Nephron (organoid): ENCODE measurements around the gene TBL1XR1.
A peak's percentile ranks its signal among the peaks of the same experiment; 100 is the strongest.

Experiments
- H3K27ac Mint-ChIP-seq, 3 experiments: 2 replicates each; pipeline ENCODE4 v1.8.0; 2020; ENCODE audit warnings: mixed read lengths in 3 of 3, mild to moderate bottlenecking in 2 of 3, moderate library complexity in 1 of 3
- H3K27me3 Mint-ChIP-seq: 2 replicates; pipeline ENCODE4 v1.8.0; 2021; ENCODE audit warnings: low read depth, mild to moderate bottlenecking, moderate library complexity, mixed read lengths
- H3K36me3 Mint-ChIP-seq: 2 replicates; pipeline ENCODE4 v1.8.0; 2020; ENCODE audit warnings: low read depth, mixed read lengths
- H3K4me1 Mint-ChIP-seq: 2 replicates; pipeline ENCODE4 v1.8.0; 2020; ENCODE audit warnings: mixed read lengths
- H3K4me3 Mint-ChIP-seq, 3 experiments: 2 replicates each; pipeline ENCODE4 v1.8.0; 2020; ENCODE audit warnings: mild to moderate bottlenecking in 3 of 3, mixed read lengths in 3 of 3, moderate library complexity in 2 of 3
- H3K9me3 Mint-ChIP-seq: 2 replicates; pipeline ENCODE4 v1.8.0; 2020; ENCODE audit warnings: mixed read lengths
- CTCF ChIP-seq, 3 experiments: fragments of 200-600 bp; sonication (generic); IDR thresholded peaks; one replicate each; pipeline ENCODE4 v1.5.0; 2021; ENCODE audit warnings: antibody characterized with exemption in 3 of 3; ENCODE audit not compliant: unreplicated experiment in 3 of 3

TBL1XR1 gene

GRCh38 chr3:177147790-177148189, 49.5 kb downstream of the TBL1XR1 start:
- Mint-ChIP-seq H3K36me3 (peaks cover 26% of the 10 kb centered on the region), H3K9me3 (no peaks in the 10 kb centered on the region), H3K27me3 (no peaks in the 10 kb centered on the region), H3K4me3 (no peak overlapping the region), H3K4me1 (peaks cover 68% of the 10 kb centered on the region), H3K27ac (no peak overlapping the region)
- TF ChIP-seq CTCF (IDR thresholded peaks at IDR 0.05; ENCODE audit: unreplicated experiment in 3 of 3), result no peak

DNA sequence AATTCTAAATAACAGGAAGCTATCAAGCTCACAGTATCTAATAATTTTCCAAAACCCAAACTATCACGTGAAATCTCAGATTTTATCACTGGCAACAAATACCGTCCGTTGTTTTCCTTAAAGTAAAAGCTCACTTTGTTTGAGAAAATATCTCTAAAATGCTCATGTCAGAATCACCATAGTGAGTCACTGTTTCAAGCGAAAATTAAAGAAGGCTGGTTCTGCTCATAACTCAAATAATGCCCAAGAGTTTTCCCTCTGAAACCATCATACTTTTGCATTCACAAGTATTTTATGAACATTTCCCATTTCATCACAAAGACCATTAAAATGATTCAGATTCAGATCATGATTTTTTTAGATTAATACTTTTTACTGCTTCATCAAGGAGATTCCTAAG, 50.6 kb downstream of the TBL1XR1 start:
- peaks cover 27% of the 10 kb centered on the region for H3K36me3 Mint-ChIP-seq
- H3K27ac Mint-ChIP-seq, result no peak overlapping the region
- H3K9me3 Mint-ChIP-seq, result no peaks in the 10 kb centered on the region
- H3K4me3 Mint-ChIP-seq, result no peak overlapping the region
- peaks cover 62% of the 10 kb centered on the region for H3K4me1 Mint-ChIP-seq
- no peaks in the 10 kb centered on the region for H3K27me3 Mint-ChIP-seq
- no peak for TF ChIP-seq CTCF (IDR thresholded peaks at IDR 0.05; ENCODE audit: unreplicated experiment in 3 of 3)

DNA sequence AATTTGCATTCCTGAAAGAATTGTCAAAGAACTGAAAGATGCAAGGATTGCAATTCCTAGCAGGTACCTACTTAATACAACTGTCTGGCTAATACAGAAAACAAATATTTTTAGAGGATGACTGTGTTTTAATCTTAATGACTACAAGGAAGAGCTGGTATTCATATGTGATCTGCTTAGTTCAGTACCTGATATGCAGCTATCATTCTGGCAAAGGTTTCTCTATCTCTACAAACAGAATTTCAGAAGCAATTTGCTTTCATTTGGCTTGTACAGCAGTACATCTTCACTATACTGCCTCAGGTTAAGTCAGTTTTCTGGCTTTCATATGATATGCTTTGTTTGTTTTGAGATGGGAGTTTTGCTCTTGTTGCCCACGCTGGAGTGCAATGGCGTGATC, 51.3 kb downstream of the TBL1XR1 start:
- peak overlapping the region in 1 of 3 experiments; percentile 51 for H3K27ac Mint-ChIP-seq
- no peaks in the 10 kb centered on the region for H3K9me3 Mint-ChIP-seq
- no peaks in the 10 kb centered on the region for H3K27me3 Mint-ChIP-seq
- peaks cover 30% of the 10 kb centered on the region for H3K36me3 Mint-ChIP-seq
- TF ChIP-seq CTCF (IDR thresholded peaks at IDR 0.05; ENCODE audit: unreplicated experiment in 3 of 3), result no peak
- no peak overlapping the region for H3K4me3 Mint-ChIP-seq
- peaks cover 59% of the 10 kb centered on the region for H3K4me1 Mint-ChIP-seq

DNA sequence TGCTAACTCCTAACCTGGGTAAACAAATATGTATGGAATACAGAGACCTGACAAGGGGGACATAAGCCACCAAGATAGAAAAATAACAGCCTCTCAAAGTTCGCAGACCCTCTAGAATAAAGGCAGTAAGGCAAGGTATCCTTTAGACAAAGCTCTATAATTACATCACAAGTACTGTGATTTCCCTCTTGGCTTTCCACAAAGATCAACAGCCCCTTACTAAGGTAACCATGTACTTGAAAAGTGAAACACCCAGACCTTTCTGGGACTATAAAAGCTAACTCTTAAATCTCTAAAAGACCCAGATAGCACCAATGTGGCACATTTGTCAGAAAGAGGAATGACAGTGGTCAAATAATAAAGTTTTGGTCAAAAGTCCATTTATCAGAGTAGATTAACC, 51.9 kb downstream of the TBL1XR1 start:
- H3K4me1 Mint-ChIP-seq, result peaks cover 53% of the 10 kb centered on the region
- TF ChIP-seq CTCF (IDR thresholded peaks at IDR 0.05; ENCODE audit: unreplicated experiment in 3 of 3), result no peak
- no peaks in the 10 kb centered on the region for H3K9me3 Mint-ChIP-seq
- no peak overlapping the region for H3K4me3 Mint-ChIP-seq
- peak overlapping the region; percentile 43 to 73 (median 51) for H3K27ac Mint-ChIP-seq
- H3K36me3 Mint-ChIP-seq, result peaks cover 31% of the 10 kb centered on the region
- H3K27me3 Mint-ChIP-seq, result no peaks in the 10 kb centered on the region

- peaks cover 34% of the 10 kb centered on the region for H3K36me3 Mint-ChIP-seq
- H3K27me3 Mint-ChIP-seq, result no peaks in the 10 kb centered on the region
- H3K4me1 Mint-ChIP-seq, result peaks cover 49% of the 10 kb centered on the region
- H3K27ac Mint-ChIP-seq, result peak overlapping the region; percentile 43 to 73 (median 51)
- H3K9me3 Mint-ChIP-seq, result no peaks in the 10 kb centered on the region
- no peak overlapping the region for H3K4me3 Mint-ChIP-seq
- TF ChIP-seq CTCF (IDR thresholded peaks at IDR 0.05; ENCODE audit: unreplicated experiment in 3 of 3), result no peak
Observed at GRCh38 chr3:177144922-177145321, 52.4 kb downstream of the TBL1XR1 start.

GRCh38 chr3:177141899-177142646, 55.2 kb downstream of the TBL1XR1 start:
- Mint-ChIP-seq H3K36me3 (peaks cover 56% of the 10 kb centered on the region), H3K27ac (peak overlapping the region; percentile 5 to 41 (median 19)), H3K4me3 (no peak overlapping the region), H3K27me3 (no peaks in the 10 kb centered on the region), H3K4me1 (peaks cover 33% of the 10 kb centered on the region), H3K9me3 (no peaks in the 10 kb centered on the region)
- no peak for TF ChIP-seq CTCF (IDR thresholded peaks at IDR 0.05; ENCODE audit: unreplicated experiment in 3 of 3)
